Suppressor macrophage treated with lipopolysaccharide for 4 hours (primary cell): ENCODE results near the gene KHK.

ENCODE experiments used
- DNase-seq: peaks from one replicate; pipeline ENCODE4 v3.0.0-alpha.2; 2020

The KHK gene

GRCh38 chr2:27086724-27087593, at the start of gene KHK:
Gene KHK, plus strand, starts transcription at chr2:27086772. Its CDS starts 488 bp downstream, at chr2:27087260.
- DNase-seq, result no peak

GRCh38 chr2:27038012-27038411, 48.6 kb upstream of the KHK start:
- DNase-seq, result no peak

- no peak for DNase-seq
Measured at GRCh38 chr2:27038631-27039339, 47.8 kb upstream of the KHK start.

- DNase-seq, result no peak
Measured at GRCh38 chr2:27039426-27039825, 47.1 kb upstream of the KHK start.

- no peak for DNase-seq
Measured at GRCh38 chr2:27039871-27040270, 46.7 kb upstream of the KHK start.

- no peak for DNase-seq
Measured at GRCh38 chr2:27040282-27040681, 46.3 kb upstream of the KHK start.

- DNase-seq, result no peak
Measured at GRCh38 chr2:27041752-27042151, 44.8 kb upstream of the KHK start.

GRCh38 chr2:27042159-27042661, 44.4 kb upstream of the KHK start:
- DNase-seq, result no peak

GRCh38 chr2:27042985-27043634, 43.5 kb upstream of the KHK start:
- DNase-seq, result no peak

GRCh38 chr2:27049422-27050280, 36.9 kb upstream of the KHK start:
- DNase-seq, result peak; percentile 49

GRCh38 chr2:27050281-27050995, 36.1 kb upstream of the KHK start:
- DNase-seq, result peak; percentile 95

- peak; percentile 93 for DNase-seq
Measured at GRCh38 chr2:27050996-27051901, 35.3 kb upstream of the KHK start, which contains the start of gene AGBL5. Gene AGBL5, plus strand, starts transcription at chr2:27051668. Its CDS starts 1,291 bp downstream, at chr2:27052959.

- DNase-seq, result no peak
Measured at GRCh38 chr2:27051902-27052645, 34.5 kb upstream of the KHK start.

- no peak for DNase-seq
Measured at GRCh38 chr2:27053321-27053720, 33.3 kb upstream of the KHK start.

GRCh38 chr2:27053776-27054175, 32.8 kb upstream of the KHK start:
- no peak for DNase-seq

- DNase-seq, result no peak
Measured at GRCh38 chr2:27054721-27055120, 31.9 kb upstream of the KHK start.

GRCh38 chr2:27057184-27057583, 29.4 kb upstream of the KHK start:
- no peak for DNase-seq

GRCh38 chr2:27058210-27058609, 28.4 kb upstream of the KHK start:
- DNase-seq, result no peak

- no peak for DNase-seq
Measured at GRCh38 chr2:27059141-27059820, 27.3 kb upstream of the KHK start.
